Activated CD4-positive, alpha-beta T cell treated with anti-CD3 and anti-CD28 coated beads for 48 hours (primary cell): ENCODE measurements around the gene SH2D1B.
"Not testable (repeated sequence)": the region's sequence is repeated elsewhere in the genome, so short reads cannot be mapped to it uniquely, and the experiment has no call there.

Source experiments
- DNase-seq: peaks from one replicate; pipeline ENCODE4 v3.0.0-alpha.2; 2020

SH2D1B gene

GRCh38 chr1:162359523-162360236 is 52.3 kb downstream of the SH2D1B start:
- no peak for DNase-seq

GRCh38 chr1:162358928-162359327 is 53.0 kb downstream of the SH2D1B start:
- no peak for DNase-seq

DNA sequence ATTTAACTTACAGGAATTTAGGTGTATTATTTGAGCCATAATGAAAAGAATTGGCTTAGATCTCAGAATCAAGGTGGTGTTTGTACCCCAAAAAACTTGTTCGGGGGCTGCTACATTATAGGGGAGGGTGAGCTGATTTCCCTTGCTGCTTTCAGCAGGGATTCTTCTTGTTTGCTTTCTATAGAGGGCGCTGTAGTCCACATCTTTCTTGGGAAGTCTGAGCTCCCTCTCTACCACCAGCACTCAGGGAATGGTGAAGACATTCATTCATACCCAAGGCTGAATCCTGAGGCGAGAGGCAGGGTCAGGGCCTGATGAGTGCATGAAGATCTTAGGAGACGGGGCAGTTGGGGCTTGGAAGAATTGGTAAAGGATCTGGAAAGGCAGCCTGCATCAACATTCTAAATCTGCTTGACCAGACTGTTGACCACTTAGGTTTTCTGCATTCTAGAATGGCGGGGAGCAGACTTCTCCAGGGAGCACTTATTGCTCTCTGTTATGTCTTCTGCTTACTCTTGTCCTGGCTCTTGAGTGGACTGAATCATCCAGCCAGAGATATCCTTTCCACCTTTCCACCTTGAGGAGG is 54.2 kb downstream of the SH2D1B start:
- DNase-seq: no peak

DNA sequence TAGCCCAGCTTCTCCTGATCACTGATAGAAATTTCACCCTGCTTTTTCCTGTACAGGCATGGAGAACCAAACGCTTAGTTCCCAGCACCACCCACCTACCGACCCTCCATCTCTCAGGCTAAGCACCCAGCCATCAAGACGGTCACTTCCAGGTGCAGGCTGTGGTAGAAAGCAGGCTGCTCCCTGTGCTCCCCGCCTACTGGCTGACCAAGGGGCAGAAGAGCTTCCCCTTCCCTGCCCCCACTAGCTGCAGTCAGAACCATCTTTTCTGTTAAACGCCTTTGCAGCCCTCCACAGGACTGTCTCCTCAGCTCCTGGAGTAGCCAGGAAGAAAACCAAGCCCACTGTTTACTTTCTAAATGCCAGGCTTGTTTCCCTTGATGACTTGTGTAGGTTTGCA is 58.2 kb downstream of the SH2D1B start:
- no peak for DNase-seq

DNA sequence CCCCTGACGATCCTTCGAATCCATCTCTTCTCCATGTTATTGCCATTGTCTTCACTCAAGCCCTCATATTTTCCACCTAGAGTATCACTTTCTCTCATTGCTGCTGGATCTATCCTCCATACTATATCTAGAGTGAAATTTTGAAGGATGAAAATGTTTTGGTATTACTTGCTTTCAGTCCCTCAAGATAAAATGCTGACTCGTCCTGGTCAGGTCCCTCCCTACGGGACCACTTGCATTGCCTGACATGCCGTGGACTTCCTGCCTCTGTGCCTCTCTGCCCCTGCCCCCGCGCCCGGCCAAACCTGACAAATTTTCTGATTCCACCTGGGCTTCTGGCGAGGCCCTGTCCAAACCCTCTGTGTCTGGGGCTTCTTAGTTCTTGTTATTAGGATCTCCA is 58.9 kb downstream of the SH2D1B start:
- DNase-seq: no peak

DNA sequence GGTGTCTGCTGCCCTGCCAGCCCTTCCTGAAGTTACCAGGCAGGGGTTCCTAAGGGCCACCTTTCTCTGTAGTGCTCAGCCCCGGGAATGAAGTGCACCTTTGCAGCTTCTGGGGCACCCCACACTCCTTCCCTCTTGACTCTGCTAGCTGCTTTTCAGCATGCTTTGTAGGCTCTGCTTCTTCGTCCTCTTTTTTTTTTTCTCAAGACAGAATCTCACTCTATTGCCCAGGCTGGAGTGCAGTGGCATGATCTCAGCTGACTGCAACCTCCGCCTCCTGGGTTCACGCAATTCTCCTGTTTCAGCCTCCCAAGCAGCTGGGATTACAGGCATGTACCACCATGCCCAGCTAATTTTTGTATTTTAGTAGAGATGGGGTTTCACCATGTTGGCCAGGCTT is 60.1 kb downstream of the SH2D1B start:
- DNase-seq: not testable (repeated sequence)

- DNase-seq: no peak
These were observed 60.6 kb downstream of the SH2D1B start for GRCh38 chr1:162351246-162351842.

- DNase-seq: no peak
These were observed 62.2 kb downstream of the SH2D1B start for GRCh38 chr1:162349635-162350330.

GRCh38 chr1:162347281-162347680 is 64.7 kb downstream of the SH2D1B start:
- no peak for DNase-seq
